Activated T-cell treated with anti-CD3 and anti-CD28 coated beads for 24 hours (primary cell): ENCODE results near the gene TSEN54.

Experiments
- DNase-seq: peaks from one replicate; pipeline ENCODE4 v3.0.0-alpha.2; 2020; ENCODE audit warnings: low read depth

Gene TSEN54

DNA sequence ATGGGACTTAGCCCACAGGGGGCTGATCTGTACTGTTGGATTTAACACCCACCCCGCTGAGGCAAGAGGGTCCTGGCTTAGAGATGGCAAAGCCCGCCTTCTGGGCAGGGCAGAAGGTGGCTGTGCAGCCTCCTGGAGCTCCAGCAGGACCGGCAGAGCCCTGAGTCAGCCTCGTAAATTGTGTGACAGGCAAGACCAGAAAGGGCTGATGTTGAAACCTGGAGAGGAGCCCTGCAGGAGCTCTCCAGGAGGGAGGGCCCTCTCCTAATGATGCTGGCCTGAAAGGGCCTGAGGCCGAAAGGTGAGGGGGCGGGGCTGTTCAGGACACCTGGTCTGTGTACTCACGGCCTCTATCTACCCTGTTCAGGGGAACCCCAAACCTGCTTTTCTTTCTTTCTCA is 48.7 kb downstream of the TSEN54 start:
- DNase-seq: no peak

DNA sequence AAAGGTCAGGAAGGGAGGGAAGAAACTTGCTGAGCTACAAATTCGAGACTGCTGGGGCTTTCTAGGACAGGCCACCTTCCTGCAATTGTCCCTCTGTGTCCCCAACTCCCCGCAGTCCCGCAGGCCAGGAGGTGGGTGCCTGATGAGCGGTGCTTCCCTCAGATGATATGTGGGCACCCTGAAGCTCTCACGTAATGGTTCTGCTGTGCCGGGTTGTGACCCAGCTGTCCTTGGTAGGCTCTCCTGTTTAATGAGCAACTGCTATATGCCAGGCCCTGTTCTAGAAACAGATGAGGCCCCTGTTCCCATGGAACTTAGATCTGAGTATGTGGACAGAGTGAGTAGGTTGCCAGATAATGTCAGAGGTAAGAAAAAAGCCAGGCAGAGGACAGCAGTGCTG is 49.3 kb downstream of the TSEN54 start:
- no peak for DNase-seq

- DNase-seq: no peak
Measured at GRCh38 chr17:75566416-75566815, 50.1 kb downstream of the TSEN54 start.

DNA sequence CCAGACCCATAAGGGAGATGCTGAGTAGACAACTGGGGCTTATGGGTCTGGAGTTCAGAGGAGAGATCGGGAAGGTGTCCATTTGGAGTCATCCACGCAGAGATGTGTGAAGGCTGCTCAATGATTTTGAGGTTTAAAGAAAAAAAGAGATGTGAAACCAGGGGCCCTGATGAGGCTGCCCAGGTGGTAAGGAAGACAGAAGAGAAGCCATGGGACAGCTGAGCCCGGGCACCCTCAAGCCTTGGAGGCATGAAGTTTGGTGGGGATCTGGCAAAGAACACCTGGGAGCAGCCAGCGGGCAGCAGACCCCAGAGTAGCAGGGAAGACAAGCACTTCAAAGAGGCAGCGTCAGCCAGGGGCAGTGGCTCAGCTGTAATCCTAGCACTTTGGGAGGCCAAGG is 50.5 kb downstream of the TSEN54 start:
- DNase-seq: no peak

DNA sequence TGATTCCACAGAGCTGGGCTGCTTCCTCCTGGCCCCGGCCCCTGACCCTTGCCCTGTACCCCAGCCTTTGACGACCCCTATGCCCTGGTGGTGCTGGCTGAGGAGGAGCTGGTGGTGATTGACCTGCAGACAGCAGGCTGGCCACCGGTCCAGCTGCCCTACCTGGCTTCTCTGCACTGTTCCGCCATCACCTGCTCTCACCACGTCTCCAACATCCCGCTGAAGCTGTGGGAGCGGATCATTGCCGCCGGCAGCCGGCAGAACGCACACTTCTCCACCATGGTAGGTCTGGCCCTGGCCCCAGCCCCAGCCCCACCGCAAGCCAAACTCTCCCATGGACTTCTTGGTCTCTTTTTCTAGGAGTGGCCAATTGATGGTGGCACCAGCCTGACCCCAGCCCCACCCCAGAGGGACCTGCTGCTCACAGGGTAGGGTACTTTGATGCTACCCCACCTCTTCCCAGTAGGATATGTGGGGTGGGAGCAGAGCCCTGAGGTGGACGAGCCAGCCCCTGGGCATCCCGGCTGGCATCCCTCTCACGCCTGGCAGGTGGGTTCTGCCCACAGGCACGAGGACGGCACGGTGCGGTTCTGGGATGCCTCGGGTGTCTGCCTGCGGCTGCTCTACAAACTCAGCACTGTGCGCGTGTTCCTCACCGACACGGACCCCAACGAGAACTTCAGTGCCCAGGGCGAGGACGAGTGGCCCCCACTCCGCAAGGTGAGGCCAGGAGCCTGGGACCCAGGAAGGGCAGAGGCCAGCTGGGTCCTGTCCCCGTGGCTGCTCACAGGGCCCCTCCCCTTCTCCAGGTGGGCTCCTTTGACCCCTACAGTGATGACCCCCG is 52.3 kb downstream of the TSEN54 start:
- DNase-seq: no peak

- no peak for DNase-seq
Measured at GRCh38 chr17:75570034-75570676, 53.8 kb downstream of the TSEN54 start.

DNA sequence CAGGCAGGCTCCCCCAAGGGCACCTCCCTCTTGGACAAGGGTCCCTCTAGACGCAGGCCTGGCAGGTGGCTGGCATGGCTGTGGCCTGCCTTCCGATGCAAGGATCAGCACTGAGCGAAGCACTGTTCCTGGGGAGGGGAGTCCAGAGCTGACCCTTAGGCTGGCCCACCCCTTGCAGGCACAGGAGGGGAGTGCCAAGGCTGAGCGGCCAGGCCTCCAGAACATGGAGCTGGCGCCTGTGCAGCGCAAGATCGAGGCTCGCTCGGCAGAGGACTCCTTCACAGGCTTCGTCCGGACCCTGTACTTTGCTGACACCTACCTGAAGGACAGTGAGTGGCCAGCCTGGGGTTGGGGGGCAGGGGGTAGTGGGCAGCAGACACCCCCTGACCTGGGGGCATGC is 54.4 kb downstream of the TSEN54 start:
- DNase-seq: no peak

DNA sequence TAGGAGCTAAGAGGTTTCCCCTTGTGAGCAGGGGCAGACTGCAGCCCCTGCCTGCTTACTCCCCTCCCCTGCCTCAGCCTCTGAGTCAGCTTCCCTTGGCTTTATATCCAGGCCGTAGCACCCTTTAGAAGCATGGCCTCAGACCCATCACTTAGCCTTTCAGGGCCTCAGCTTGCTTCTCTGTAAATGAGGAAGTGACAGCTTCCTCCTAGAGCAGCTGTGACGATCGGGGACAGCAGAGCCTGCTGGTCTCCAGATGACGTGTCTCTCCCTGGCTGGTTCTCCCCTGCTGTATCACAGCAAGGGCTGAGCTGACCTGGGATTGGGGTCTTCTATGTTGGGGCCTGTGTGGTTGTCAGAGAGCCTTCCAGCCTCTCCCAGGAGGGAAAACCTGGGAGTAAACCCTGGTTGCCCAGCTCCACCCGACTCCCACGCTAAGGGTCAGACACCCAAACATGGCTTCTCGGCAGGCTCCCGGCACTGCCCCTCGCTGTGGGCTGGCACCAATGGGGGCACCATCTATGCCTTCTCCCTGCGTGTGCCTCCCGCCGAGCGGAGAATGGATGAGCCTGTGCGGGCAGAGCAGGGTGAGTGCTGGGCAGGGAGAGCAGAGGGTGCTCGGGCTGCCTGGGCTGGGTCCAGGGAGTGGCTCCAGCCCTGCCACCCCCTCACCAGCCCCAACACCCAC is 55.0 kb downstream of the TSEN54 start:
- DNase-seq: no peak

GRCh38 chr17:75571885-75572215 is 55.5 kb downstream of the TSEN54 start:
- no peak for DNase-seq

DNA sequence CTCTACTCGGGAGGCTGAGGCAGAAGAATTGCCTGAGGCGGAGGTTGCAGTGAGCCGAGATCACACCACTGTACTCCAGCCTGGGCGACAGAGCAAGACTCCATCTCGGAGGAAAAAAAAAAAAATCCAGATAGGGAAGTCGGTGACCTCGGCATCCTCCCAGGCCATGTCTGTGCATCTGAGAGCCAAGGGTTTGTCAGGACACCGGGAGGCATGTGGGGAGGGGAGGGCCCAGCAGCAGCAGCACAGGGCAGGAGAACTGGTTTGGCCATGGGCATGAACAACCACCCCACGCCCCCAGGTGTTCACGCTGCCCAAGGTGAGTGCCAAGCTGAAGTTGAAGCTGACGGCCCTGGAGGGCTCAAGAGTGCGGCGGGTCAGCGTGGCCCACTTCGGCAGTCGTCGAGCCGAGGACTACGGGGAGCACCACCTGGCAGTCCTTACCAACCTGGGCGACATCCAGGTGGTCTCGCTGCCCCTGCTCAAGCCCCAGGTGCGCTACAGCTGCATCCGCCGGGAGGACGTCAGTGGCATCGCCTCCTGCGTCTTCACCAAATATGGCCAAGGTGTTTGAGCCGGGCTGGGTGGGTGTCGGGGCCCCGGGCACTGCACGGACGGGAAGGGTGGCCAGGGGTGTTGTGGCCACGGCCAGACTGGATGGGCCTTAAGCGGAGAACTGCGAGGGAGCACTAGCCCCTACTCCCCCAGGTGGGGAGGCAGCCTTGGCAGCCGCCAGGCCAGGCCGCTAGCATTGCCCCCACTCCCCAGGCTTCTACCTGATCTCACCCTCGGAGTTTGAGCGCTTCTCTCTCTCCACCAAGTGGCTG is 56.6 kb downstream of the TSEN54 start:
- no peak for DNase-seq

DNA sequence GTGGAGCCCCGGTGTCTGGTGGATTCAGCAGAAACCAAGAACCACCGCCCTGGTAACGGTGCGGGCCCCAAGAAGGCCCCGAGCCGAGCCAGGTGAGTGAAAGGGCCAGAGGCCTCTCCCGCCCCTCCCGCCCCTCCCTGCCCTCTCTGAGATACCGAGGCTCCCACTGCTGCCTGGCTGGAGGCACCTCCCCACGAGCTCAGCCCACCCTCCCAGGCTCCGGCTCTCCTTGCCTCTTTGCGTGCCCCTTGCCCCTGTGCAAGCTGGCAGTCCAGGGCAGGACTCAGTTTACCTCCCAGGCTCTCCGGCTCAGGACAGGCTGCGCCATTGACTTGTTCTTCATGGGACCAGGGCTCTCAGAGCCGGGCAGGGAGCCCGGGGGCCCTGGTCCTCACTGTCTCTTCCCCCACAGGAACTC is 57.2 kb downstream of the TSEN54 start:
- no peak for DNase-seq

- no peak for DNase-seq
Measured at GRCh38 chr17:75573994-75574393, 57.7 kb downstream of the TSEN54 start.
